SK-N-SH (cell line): Measurements from ENCODE around the gene RRP8. TPM values are rescaled to one million over a fixed set of nuclear protein-coding genes. Genes with fewer than 3 reads are reported as not detected.

Experiments used
- CTCF ChIA-PET: fragments of 300-600, 350-600 bp; formaldehyde crosslinking; extraction: SDS; loops from one replicate; lab custom pipeline; 2021; lab: Yijun Ruan, JAX
- POLR2A ChIA-PET: fragments of 350-600 bp; sonication (Branson Sonifier 250); formaldehyde crosslinking; extraction: SDS; loops from one replicate; lab custom pipeline; 2020; ENCODE audit warnings: antibody characterized with exemption, inconsistent platforms; lab: Yijun Ruan, JAX
- DNase-seq: peaks from one replicate; pipeline ENCODE4 v3.0.0; 2012
- H2AFZ ChIP-seq: fragments of 200-600 bp; sonication (generic); 2 replicates; pipeline ENCODE4 v1.8.1; 2016; ENCODE audit warnings: antibody characterized with exemption, mild to moderate bottlenecking, low read depth
- H3F3A ChIP-seq: fragments of 200-600 bp; sonication (generic); replicated peaks from 2 replicates; pipeline ENCODE3; 2016; ENCODE audit warnings: antibody characterized with exemption, mild to moderate bottlenecking; ENCODE audit not compliant: insufficient read depth
- H3K27ac ChIP-seq, 2 experiments: fragments of 200-500 bp in 1 of 2; fragments of 200-600 bp in 1 of 2; sonication (Bioruptor generic) in 1 of 2; sonication (generic), shearing (Covaris generic) in 1 of 2; 2 replicates each; pipeline versions ENCODE4 v1.5.1 to v1.6.1; 2014 to 2016; ENCODE audit warnings: low read depth in 2 of 2, inconsistent platforms in 1 of 2, low read length in 1 of 2, mild to moderate bottlenecking in 1 of 2, mixed read lengths in 1 of 2
- H3K27me3 ChIP-seq: fragments of 200-600 bp; sonication (generic), shearing (Covaris generic); 2 replicates; pipeline ENCODE4 v1.6.1; 2016; ENCODE audit warnings: mixed run types; ENCODE audit not compliant: insufficient read depth
- H3K36me3 ChIP-seq, 2 experiments: fragments of 200-500 bp in 1 of 2; fragments of 200-600 bp in 1 of 2; sonication (Bioruptor generic) in 1 of 2; sonication (generic) in 1 of 2; replicated peaks in 1 of 2; 2 replicates each; pipeline versions ENCODE3 to v1.5.1; 2014 to 2016; ENCODE audit warnings: low read length in 1 of 2, mild to moderate bottlenecking in 1 of 2; ENCODE audit not compliant: insufficient read depth in 2 of 2, control insufficient read depth in 1 of 2
- H3K4me1 ChIP-seq, 2 experiments: fragments of 200-500 bp in 1 of 2; fragments of 200-600 bp in 1 of 2; sonication (Bioruptor generic) in 1 of 2; sonication (generic), shearing (Covaris generic) in 1 of 2; 2 replicates each; pipeline versions ENCODE4 v1.5.1 to v1.6.1; 2014 to 2016; ENCODE audit warnings: low read depth in 1 of 2, low read length in 1 of 2, mixed run types in 1 of 2; ENCODE audit not compliant: insufficient read depth in 2 of 2, control insufficient read depth in 1 of 2
- H3K4me2 ChIP-seq: fragments of 200-600 bp; sonication (generic), shearing (Covaris generic); 2 replicates; pipeline ENCODE4 v1.6.1; 2017; ENCODE audit warnings: mixed run types
- H3K4me3 ChIP-seq, 2 experiments: fragments of 200-500 bp in 1 of 2; fragments of 200-600 bp in 1 of 2; sonication (Bioruptor generic) in 1 of 2; sonication (generic), shearing (Covaris generic) in 1 of 2; 2 replicates each; pipeline versions ENCODE4 v1.5.1 to v1.8.1; 2014 to 2016; ENCODE audit warnings: low read depth in 2 of 2, inconsistent platforms in 1 of 2, low read length in 1 of 2, mild to moderate bottlenecking in 1 of 2, mixed read lengths in 1 of 2, moderate library complexity in 1 of 2
- H3K79me2 ChIP-seq: fragments of 200-600 bp; sonication (generic); 2 replicates; pipeline ENCODE4 v1.8.1; 2017; ENCODE audit warnings: mild to moderate bottlenecking; ENCODE audit not compliant: insufficient read depth
- H3K9ac ChIP-seq: fragments of 200-600 bp; sonication (generic); 2 replicates; pipeline ENCODE4 v1.6.1; 2017; ENCODE audit warnings: mixed run types
- H3K9me2 ChIP-seq: fragments of 200-600 bp; sonication (generic); 2 replicates; pipeline ENCODE4 v1.6.1; 2017; ENCODE audit warnings: mixed run types
- H3K9me3 ChIP-seq: fragments of 200-600 bp; sonication (generic); 2 replicates; pipeline ENCODE4 v1.6.1; 2017; ENCODE audit warnings: mixed run types, mild to moderate bottlenecking, moderate library complexity
- H4K20me1 ChIP-seq: fragments of 200-600 bp; sonication (generic); 2 replicates; pipeline ENCODE4 v1.6.1; 2017; ENCODE audit warnings: mild to moderate bottlenecking, mixed run types; ENCODE audit not compliant: insufficient read depth
- EP300 ChIP-seq, 2 experiments: IDR thresholded peaks; 2 replicates each; pipeline versions ENCODE4 v1.4.0 to v1.6.1; 2012; ENCODE audit warnings: borderline replicate concordance in 1 of 2, low read depth in 1 of 2, low read length in 1 of 2
- FOXJ3 ChIP-seq: sonication (generic); formaldehyde crosslinking; IDR thresholded peaks from 2 replicates; pipeline ENCODE4 v1.5.1; 2020; ENCODE audit warnings: mild to moderate bottlenecking, missing genetic modification reagents
- MXI1 ChIP-seq: IDR thresholded peaks from 2 replicates; pipeline ENCODE4 v1.6.1; 2012; ENCODE audit warnings: mild to moderate bottlenecking, low read depth, low read length, improper control_type of control experiment
- NFIC ChIP-seq: IDR thresholded peaks from 2 replicates; pipeline ENCODE4 v1.4.0; 2012; ENCODE audit warnings: borderline replicate concordance
- PBX3 ChIP-seq: IDR thresholded peaks from 2 replicates; pipeline ENCODE4; 2012
- POLR2AphosphoS5 ChIP-seq: IDR thresholded peaks from 2 replicates; pipeline ENCODE4 v1.6.1; 2012; ENCODE audit warnings: low read depth, low read length
- RFX5 ChIP-seq: IDR thresholded peaks from 2 replicates; pipeline ENCODE4 v1.6.1; 2012; ENCODE audit warnings: mild to moderate bottlenecking, improper control_type of control experiment, low read length
- RXRA ChIP-seq: IDR thresholded peaks from 2 replicates; pipeline ENCODE4 v1.4.0; 2012; ENCODE audit warnings: low read depth, mild to moderate bottlenecking, borderline replicate concordance
- TEAD4 ChIP-seq: IDR thresholded peaks from 2 replicates; pipeline ENCODE4 v1.4.0; 2012; ENCODE audit warnings: mild to moderate bottlenecking, borderline replicate concordance; ENCODE audit not compliant: insufficient read depth
- USF2 ChIP-seq: fragments of 150-350 bp; IDR thresholded peaks from 2 replicates; pipeline ENCODE4 v1.6.1; 2017; ENCODE audit warnings: antibody characterized with exemption, low read length, low read depth, borderline replicate concordance
- WGBS: methylation state at CpG from one replicate; pipeline ENCODE4 v1.1.6; 2017; ENCODE audit warnings: low lambda C conversion rate; 5-methylcytosine and 5-hydroxymethylcytosine counted together
- polyA plus RNA-seq, 3 experiments: library from polyadenylated mRNA; depleted of rRNA; stranded (reverse); fragments of >200 nt; gene quantifications; 2 replicates each; pipeline ENCODE4 v1.2.3, GENCODE V29; 2012
- TF ChIP-seq, protein P1 (sequence below): fragments of 200-600 bp; sonication (generic); IDR thresholded peaks from 2 replicates; pipeline ENCODE4 v1.6.1; 2017; ENCODE audit warnings: antibody characterized with exemption, mild to moderate bottlenecking, moderate library complexity
- TF ChIP-seq, protein P2 (sequence below): IDR thresholded peaks from 2 replicates; pipeline ENCODE4 v1.4.0; 2012; ENCODE audit warnings: low read depth

Gene RRP8
- polyA plus RNA-seq, 1 of the 3 experiments (the other 2 are of a cell fraction) = 7.8 TPM

GRCh38 chr11:6548121-6548520 is 55.3 kb downstream of the RRP8 start:
- Histone ChIP-seq H2AFZ (no peak overlapping the region), H3K9me3 (no peaks in the 10 kb centered on the region), H3K4me2 (no peak overlapping the region), H3K4me3 (no peak overlapping the region), H3K27ac (no peak overlapping the region), H3K79me2 (no peaks in the 10 kb centered on the region), H3K4me1 (no peaks in the 10 kb centered on the region), H3K36me3 (peaks cover 0 to 5% of the 10 kb centered on the region in 2 experiments), H3K27me3 (no peaks in the 10 kb centered on the region), H3F3A (no peaks in the 10 kb centered on the region), H3K9me2 (no peaks in the 10 kb centered on the region), H3K9ac (no peak overlapping the region), H4K20me1 (no peaks in the 10 kb centered on the region)
- WGBS = 85% methylated on average over 2 of the region's 2 CpGs
- CTCF ChIA-PET = interaction anchor here (1.1 kb wide), 1 partner anchor 169 kb away, joined by 3 read pairs; no protein-coding TSS in a partner anchor
- no peak for DNase-seq
- TF ChIP-seq FOXJ3 = no peak
- TF ChIP-seq, protein P1, sequence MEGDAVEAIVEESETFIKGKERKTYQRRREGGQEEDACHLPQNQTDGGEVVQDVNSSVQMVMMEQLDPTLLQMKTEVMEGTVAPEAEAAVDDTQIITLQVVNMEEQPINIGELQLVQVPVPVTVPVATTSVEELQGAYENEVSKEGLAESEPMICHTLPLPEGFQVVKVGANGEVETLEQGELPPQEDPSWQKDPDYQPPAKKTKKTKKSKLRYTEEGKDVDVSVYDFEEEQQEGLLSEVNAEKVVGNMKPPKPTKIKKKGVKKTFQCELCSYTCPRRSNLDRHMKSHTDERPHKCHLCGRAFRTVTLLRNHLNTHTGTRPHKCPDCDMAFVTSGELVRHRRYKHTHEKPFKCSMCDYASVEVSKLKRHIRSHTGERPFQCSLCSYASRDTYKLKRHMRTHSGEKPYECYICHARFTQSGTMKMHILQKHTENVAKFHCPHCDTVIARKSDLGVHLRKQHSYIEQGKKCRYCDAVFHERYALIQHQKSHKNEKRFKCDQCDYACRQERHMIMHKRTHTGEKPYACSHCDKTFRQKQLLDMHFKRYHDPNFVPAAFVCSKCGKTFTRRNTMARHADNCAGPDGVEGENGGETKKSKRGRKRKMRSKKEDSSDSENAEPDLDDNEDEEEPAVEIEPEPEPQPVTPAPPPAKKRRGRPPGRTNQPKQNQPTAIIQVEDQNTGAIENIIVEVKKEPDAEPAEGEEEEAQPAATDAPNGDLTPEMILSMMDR = no peak
- no peak for TF ChIP-seq POLR2AphosphoS5
- no peak for TF ChIP-seq TEAD4
- no peak for TF ChIP-seq USF2
- no peak for TF ChIP-seq NFIC
- TF ChIP-seq, protein P2, sequence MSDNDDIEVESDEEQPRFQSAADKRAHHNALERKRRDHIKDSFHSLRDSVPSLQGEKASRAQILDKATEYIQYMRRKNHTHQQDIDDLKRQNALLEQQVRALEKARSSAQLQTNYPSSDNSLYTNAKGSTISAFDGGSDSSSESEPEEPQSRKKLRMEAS = no peak
- TF ChIP-seq RFX5 = no peak
- no peak for TF ChIP-seq MXI1
- TF ChIP-seq EP300 (IDR thresholded peaks at IDR 0.05; ENCODE audit: borderline replicate concordance in 1 of 2, low read depth in 1 of 2, low read length in 1 of 2) = no peak
- no peak for TF ChIP-seq RXRA
- POLR2A ChIA-PET = no interaction called here

- no peak overlapping the region for H3K4me2 ChIP-seq
- DNase-seq = no peak
- ChIA-PET CTCF (interaction anchor here (6.9 kb wide), 1 partner anchor 14 kb away, joined by 60 read pairs; no protein-coding TSS in a partner anchor), POLR2A (no interaction called here)
- no peaks in the 10 kb centered on the region for H3F3A ChIP-seq
- WGBS = 80% methylated on average over 5 of the region's 6 CpGs
- H4K20me1 ChIP-seq = no peaks in the 10 kb centered on the region
- no peak for TF ChIP-seq PBX3
- no peak for TF ChIP-seq POLR2AphosphoS5
- H3K36me3 ChIP-seq = peaks cover 0 to 5% of the 10 kb centered on the region in 2 experiments
- no peaks in the 10 kb centered on the region for H3K9me2 ChIP-seq
- H2AFZ ChIP-seq = no peak overlapping the region
- H3K79me2 ChIP-seq = no peaks in the 10 kb centered on the region
- no peak overlapping the region for H3K27ac ChIP-seq
- no peak overlapping the region for H3K4me3 ChIP-seq
- H3K4me1 ChIP-seq = no peaks in the 10 kb centered on the region
- no peak overlapping the region for H3K9ac ChIP-seq
- H3K9me3 ChIP-seq = no peaks in the 10 kb centered on the region
- H3K27me3 ChIP-seq = no peaks in the 10 kb centered on the region
Measured at GRCh38 chr11:6547177-6547576, 56.2 kb downstream of the RRP8 start.
